ENCODE data around the gene POU6F2. TPM values are rescaled to one million over a fixed set of nuclear protein-coding genes. Genes with fewer than 3 reads are reported as not detected.

POU6F2 gene
- total RNA-seq, 1 donor from 2014 or later = 34.7 TPM

GRCh38 chr7:39468808-39469374 lies 491.2 kb downstream of the POU6F2 start:
- DNase-seq = no peak
- Mint-ChIP-seq H3K36me3 (ENCODE audit: unreplicated experiment) (no peaks in the 10 kb centered on the region), H3K27ac (ENCODE audit: unreplicated experiment) (no peak overlapping the region), H3K4me3 (ENCODE audit: unreplicated experiment) (peak overlapping the region; percentile 40), H3K4me1 (ENCODE audit: low read depth, unreplicated experiment) (peaks cover 16% of the 10 kb centered on the region), H3K9me3 (ENCODE audit: unreplicated experiment) (no peaks in the 10 kb centered on the region), H3K27me3 (ENCODE audit: unreplicated experiment) (no peaks in the 10 kb centered on the region)
- no peak for TF ChIP-seq CTCF (IDR thresholded peaks at IDR 0.05; ENCODE audit: partially characterized antibody, unreplicated experiment)

GRCh38 chr7:39480901-39481300 lies 503.2 kb downstream of the POU6F2 start:
- no peaks in the 10 kb centered on the region for H3K4me1 Mint-ChIP-seq (ENCODE audit: low read depth, unreplicated experiment)
- no peaks in the 10 kb centered on the region for H3K9me3 Mint-ChIP-seq (ENCODE audit: unreplicated experiment)
- H3K36me3 Mint-ChIP-seq (ENCODE audit: unreplicated experiment) = no peaks in the 10 kb centered on the region
- no peak for DNase-seq
- no peak for TF ChIP-seq CTCF (IDR thresholded peaks at IDR 0.05; ENCODE audit: partially characterized antibody, unreplicated experiment)
- no peaks in the 10 kb centered on the region for H3K27me3 Mint-ChIP-seq (ENCODE audit: unreplicated experiment)
- H3K27ac Mint-ChIP-seq (ENCODE audit: unreplicated experiment) = no peak overlapping the region
- H3K4me3 Mint-ChIP-seq (ENCODE audit: unreplicated experiment) = no peak overlapping the region

GRCh38 chr7:39488467-39489393 lies 511.0 kb downstream of the POU6F2 start:
- DNase-seq = no peak
- no peaks in the 10 kb centered on the region for H3K9me3 Mint-ChIP-seq (ENCODE audit: unreplicated experiment)
- no peaks in the 10 kb centered on the region for H3K36me3 Mint-ChIP-seq (ENCODE audit: unreplicated experiment)
- H3K4me1 Mint-ChIP-seq (ENCODE audit: low read depth, unreplicated experiment) = no peaks in the 10 kb centered on the region
- no peak overlapping the region for H3K4me3 Mint-ChIP-seq (ENCODE audit: unreplicated experiment)
- H3K27me3 Mint-ChIP-seq (ENCODE audit: unreplicated experiment) = no peaks in the 10 kb centered on the region
- no peak for TF ChIP-seq CTCF (IDR thresholded peaks at IDR 0.05; ENCODE audit: partially characterized antibody, unreplicated experiment)
- H3K27ac Mint-ChIP-seq (ENCODE audit: unreplicated experiment) = no peak overlapping the region

- no peaks in the 10 kb centered on the region for H3K4me1 Mint-ChIP-seq (ENCODE audit: low read depth, unreplicated experiment)
- H3K4me3 Mint-ChIP-seq (ENCODE audit: unreplicated experiment) = no peak overlapping the region
- H3K27me3 Mint-ChIP-seq (ENCODE audit: unreplicated experiment) = no peaks in the 10 kb centered on the region
- H3K9me3 Mint-ChIP-seq (ENCODE audit: unreplicated experiment) = no peaks in the 10 kb centered on the region
- no peak overlapping the region for H3K27ac Mint-ChIP-seq (ENCODE audit: unreplicated experiment)
- no peak for TF ChIP-seq CTCF (IDR thresholded peaks at IDR 0.05; ENCODE audit: partially characterized antibody, unreplicated experiment)
- H3K36me3 Mint-ChIP-seq (ENCODE audit: unreplicated experiment) = no peaks in the 10 kb centered on the region
- no peak for DNase-seq
Observed at GRCh38 chr7:39490296-39490695, 512.6 kb downstream of the POU6F2 start.

GRCh38 chr7:39493934-39494333 lies 516.2 kb downstream of the POU6F2 start:
- H3K27me3 Mint-ChIP-seq (ENCODE audit: unreplicated experiment) = no peaks in the 10 kb centered on the region
- TF ChIP-seq CTCF (IDR thresholded peaks at IDR 0.05; ENCODE audit: partially characterized antibody, unreplicated experiment) = no peak
- DNase-seq = no peak
- H3K27ac Mint-ChIP-seq (ENCODE audit: unreplicated experiment) = no peak overlapping the region
- peaks cover 4% of the 10 kb centered on the region for H3K4me1 Mint-ChIP-seq (ENCODE audit: low read depth, unreplicated experiment)
- no peak overlapping the region for H3K4me3 Mint-ChIP-seq (ENCODE audit: unreplicated experiment)
- no peaks in the 10 kb centered on the region for H3K36me3 Mint-ChIP-seq (ENCODE audit: unreplicated experiment)
- no peaks in the 10 kb centered on the region for H3K9me3 Mint-ChIP-seq (ENCODE audit: unreplicated experiment)
